Kidney glomerular epithelial cell (primary cell): Measurements from ENCODE around the gene MASP1.

ENCODE experiments used
- DNase-seq: peaks from one replicate; lab custom pipeline; 2025; lab: John Stamatoyannopoulos, UW

Gene MASP1

DNA sequence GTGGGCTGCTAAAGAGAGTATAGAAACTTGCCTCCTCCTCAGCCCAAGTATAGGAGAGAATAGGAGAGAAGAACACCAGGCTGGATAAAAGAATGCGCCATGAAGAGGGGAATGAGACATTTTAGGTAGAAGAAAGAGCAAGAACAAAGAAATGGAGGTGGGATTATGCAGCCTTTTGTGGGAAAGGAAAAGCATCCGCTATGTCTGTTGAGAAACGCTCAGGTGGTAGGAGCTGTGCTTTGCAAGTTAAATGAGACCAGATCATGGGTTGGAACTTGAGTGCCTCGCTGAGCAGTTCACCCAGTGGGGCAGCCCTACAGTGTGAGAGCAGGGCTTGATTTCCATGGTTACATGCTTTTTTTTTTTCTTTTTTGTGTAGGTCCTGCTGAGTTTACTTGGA lies 105.8 kb downstream of the MASP1 start:
- no peak for DNase-seq
